ENCODE measurements around the gene MUC22.

Gene MUC22

GRCh38 chr6:31058128-31058894 is 48.0 kb downstream of the MUC22 start:
- Histone ChIP-seq H3K4me3 (ENCODE audit: low read length in 2 of 2) (no peak overlapping the region), H3K4me1 (ENCODE audit: control insufficient read depth in 2 of 2, insufficient read depth in 1 of 2, low read depth in 1 of 2, low read length in 2 of 2) (peaks cover 0 to 16% of the 10 kb centered on the region in 2 donors)
- no CpG with 5 or more reads among the region's 10 CpGs for WGBS, 2 donors (ENCODE audit: extremely low coverage in 2 of 2, insufficient read length in 2 of 2, insufficient replicate concordance in 1 of 2)

GRCh38 chr6:31060145-31060544 is 49.9 kb downstream of the MUC22 start:
- H3K23ac ChIP-seq (ENCODE audit: low read depth, low read length, poor library complexity), result no peak overlapping the region
- no peak overlapping the region for H4K8ac ChIP-seq (ENCODE audit: low read depth, low read length)
- H3K9ac ChIP-seq (ENCODE audit: low read depth, low read length, poor library complexity), result no peak overlapping the region
- no peak overlapping the region for H3K4me2 ChIP-seq (ENCODE audit: insufficient read depth, low read length, poor library complexity, severe bottlenecking)
- H2BK12ac ChIP-seq (ENCODE audit: low read length), result no peak overlapping the region
- no peak overlapping the region for H4K91ac ChIP-seq (ENCODE audit: low read depth, low read length, poor library complexity)
- no peaks in the 10 kb centered on the region for H3K79me1 ChIP-seq (ENCODE audit: low read depth, low read length)
- H3K4me1 ChIP-seq (ENCODE audit: control insufficient read depth in 2 of 2, insufficient read depth in 1 of 2, low read depth in 1 of 2, low read length in 2 of 2), result peaks cover 0 to 13% of the 10 kb centered on the region in 2 donors
- no peak overlapping the region for H3K27ac ChIP-seq (replicated peaks; ENCODE audit: low read length)
- H2BK15ac ChIP-seq (ENCODE audit: low read length), result no peak overlapping the region
- no peak overlapping the region for H3K18ac ChIP-seq (ENCODE audit: low read length)
- no CpG with 5 or more reads among the region's 8 CpGs for WGBS, 2 donors (ENCODE audit: extremely low coverage in 2 of 2, insufficient read length in 2 of 2, insufficient replicate concordance in 1 of 2)
- H2AK5ac ChIP-seq (ENCODE audit: low read depth, low read length), result peak overlapping the region; percentile 4
- H3K4me3 ChIP-seq (ENCODE audit: low read length in 2 of 2), result no peak overlapping the region
- DNase-seq (ENCODE audit: low spot score), result no peak
- no peak overlapping the region for H2AFZ ChIP-seq (ENCODE audit: low read length)
- H2BK120ac ChIP-seq (ENCODE audit: low read depth, low read length), result no peak overlapping the region
- no peaks in the 10 kb centered on the region for H3K9me3 ChIP-seq (replicated peaks in 1 of 2; ENCODE audit: control insufficient read depth in 2 of 2, insufficient read depth in 1 of 2, low read depth in 1 of 2, low read length in 2 of 2)
- H3K4ac ChIP-seq (ENCODE audit: low read length), result no peak overlapping the region
- no peaks in the 10 kb centered on the region for H3K36me3 ChIP-seq (replicated peaks in 1 of 2; ENCODE audit: control insufficient read depth in 2 of 2, insufficient read depth in 2 of 2, low read length in 2 of 2)
- no peak overlapping the region for H3K14ac ChIP-seq (ENCODE audit: low read length)
- no peaks in the 10 kb centered on the region for H3K27me3 ChIP-seq (ENCODE audit: control insufficient read depth in 3 of 3, insufficient read depth in 3 of 3, low read depth in 1 of 3, low read length in 3 of 3)
- H2BK5ac ChIP-seq (ENCODE audit: low read length), result no peak overlapping the region

More at GRCh38 chr6:31058128-31058894, 48.0 kb downstream of the MUC22 start:
- H3K79me1 ChIP-seq (ENCODE audit: low read depth, low read length), result no peaks in the 10 kb centered on the region
- H2BK5ac ChIP-seq (ENCODE audit: low read length), result no peak overlapping the region
- no peak overlapping the region for H3K18ac ChIP-seq (ENCODE audit: low read length)
- no peak overlapping the region for H3K14ac ChIP-seq (ENCODE audit: low read length)
- peak overlapping the region; percentile 48 for H2AFZ ChIP-seq (ENCODE audit: low read length)
- H3K4ac ChIP-seq (ENCODE audit: low read length), result no peak overlapping the region
- no peak overlapping the region for H4K91ac ChIP-seq (ENCODE audit: low read depth, low read length, poor library complexity)
- no peak overlapping the region for H4K8ac ChIP-seq (ENCODE audit: low read depth, low read length)
- peak overlapping the region; percentile 88 for H3K27ac ChIP-seq (replicated peaks; ENCODE audit: low read length)
- H3K4me2 ChIP-seq (ENCODE audit: insufficient read depth, low read length, poor library complexity, severe bottlenecking), result no peak overlapping the region
- H3K9ac ChIP-seq (ENCODE audit: low read depth, low read length, poor library complexity), result no peak overlapping the region
- H2BK15ac ChIP-seq (ENCODE audit: low read length), result no peak overlapping the region
- H3K36me3 ChIP-seq (replicated peaks in 1 of 2; ENCODE audit: control insufficient read depth in 2 of 2, insufficient read depth in 2 of 2, low read length in 2 of 2), result no peaks in the 10 kb centered on the region
- DNase-seq (ENCODE audit: low spot score), result peak; percentile 59
- peaks cover 0 to 6% (median 0%) of the 10 kb centered on the region in 3 experiments for H3K27me3 ChIP-seq (ENCODE audit: control insufficient read depth in 3 of 3, insufficient read depth in 3 of 3, low read depth in 1 of 3, low read length in 3 of 3)
- no peaks in the 10 kb centered on the region for H3K9me3 ChIP-seq (replicated peaks in 1 of 2; ENCODE audit: control insufficient read depth in 2 of 2, insufficient read depth in 1 of 2, low read depth in 1 of 2, low read length in 2 of 2)
- no peak overlapping the region for H2AK5ac ChIP-seq (ENCODE audit: low read depth, low read length)
- no peak overlapping the region for H3K23ac ChIP-seq (ENCODE audit: low read depth, low read length, poor library complexity)
- H2BK12ac ChIP-seq (ENCODE audit: low read length), result no peak overlapping the region
- no peak overlapping the region for H2BK120ac ChIP-seq (ENCODE audit: low read depth, low read length)

GRCh38 chr6:31063906-31064435 is 53.7 kb downstream of the MUC22 start:
- H3K27me3 ChIP-seq (ENCODE audit: control insufficient read depth in 3 of 3, insufficient read depth in 3 of 3, low read depth in 1 of 3, low read length in 3 of 3), result no peaks in the 10 kb centered on the region
- H3K4me2 ChIP-seq (ENCODE audit: insufficient read depth, low read length, poor library complexity, severe bottlenecking), result no peak overlapping the region
- no peak overlapping the region for H4K91ac ChIP-seq (ENCODE audit: low read depth, low read length, poor library complexity)
- no peak overlapping the region for H3K23ac ChIP-seq (ENCODE audit: low read depth, low read length, poor library complexity)
- H3K4ac ChIP-seq (ENCODE audit: low read length), result no peak overlapping the region
- H3K36me3 ChIP-seq (replicated peaks in 1 of 2; ENCODE audit: control insufficient read depth in 2 of 2, insufficient read depth in 2 of 2, low read length in 2 of 2), result no peaks in the 10 kb centered on the region
- no peak overlapping the region for H3K9ac ChIP-seq (ENCODE audit: low read depth, low read length, poor library complexity)
- H3K18ac ChIP-seq (ENCODE audit: low read length), result no peak overlapping the region
- no CpG with 5 or more reads among the region's 7 CpGs for WGBS, 2 donors (ENCODE audit: extremely low coverage in 2 of 2, insufficient read length in 2 of 2, insufficient replicate concordance in 1 of 2)
- H3K4me1 ChIP-seq (ENCODE audit: control insufficient read depth in 2 of 2, insufficient read depth in 1 of 2, low read depth in 1 of 2, low read length in 2 of 2), result peaks cover 2 to 5% of the 10 kb centered on the region in 2 donors
- no peak overlapping the region for H2BK120ac ChIP-seq (ENCODE audit: low read depth, low read length)
- H4K8ac ChIP-seq (ENCODE audit: low read depth, low read length), result no peak overlapping the region
- no peak overlapping the region for H2BK5ac ChIP-seq (ENCODE audit: low read length)
- H3K14ac ChIP-seq (ENCODE audit: low read length), result no peak overlapping the region
- H2AK5ac ChIP-seq (ENCODE audit: low read depth, low read length), result no peak overlapping the region
- no peak overlapping the region for H2BK12ac ChIP-seq (ENCODE audit: low read length)
- H3K27ac ChIP-seq (replicated peaks; ENCODE audit: low read length), result no peak overlapping the region
- H3K79me1 ChIP-seq (ENCODE audit: low read depth, low read length), result no peaks in the 10 kb centered on the region
- H3K9me3 ChIP-seq (replicated peaks in 1 of 2; ENCODE audit: control insufficient read depth in 2 of 2, insufficient read depth in 1 of 2, low read depth in 1 of 2, low read length in 2 of 2), result no peaks in the 10 kb centered on the region
- no peak overlapping the region for H2BK15ac ChIP-seq (ENCODE audit: low read length)
- DNase-seq (ENCODE audit: low spot score), result no peak
- no peak overlapping the region for H2AFZ ChIP-seq (ENCODE audit: low read length)
- H3K4me3 ChIP-seq (ENCODE audit: low read length in 2 of 2), result no peak overlapping the region

DNA sequence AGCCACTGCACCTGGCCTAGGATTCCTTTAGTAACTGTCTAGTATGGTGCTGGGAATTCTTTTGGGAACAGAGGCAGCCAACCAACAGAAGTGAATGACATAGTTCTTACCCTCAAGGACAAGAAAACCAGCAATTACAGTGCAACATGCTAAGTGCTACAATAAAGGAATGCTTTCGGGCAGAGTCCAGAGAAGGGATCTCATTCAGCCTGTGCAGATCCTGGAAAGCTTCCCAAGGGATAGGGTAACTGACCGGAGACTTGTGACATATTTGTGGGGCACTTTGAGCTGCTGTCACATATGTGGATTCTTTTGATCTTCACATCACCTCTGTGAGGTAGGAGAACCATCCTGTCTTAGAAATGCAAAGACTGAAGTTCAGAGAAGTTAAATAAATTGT is 55.3 kb downstream of the MUC22 start:
- Histone ChIP-seq H2AK5ac (ENCODE audit: low read depth, low read length) (no peak overlapping the region), H4K8ac (ENCODE audit: low read depth, low read length) (no peak overlapping the region), H2BK5ac (ENCODE audit: low read length) (no peak overlapping the region), H2BK15ac (ENCODE audit: low read length) (no peak overlapping the region), H3K14ac (ENCODE audit: low read length) (no peak overlapping the region), H3K27me3 (ENCODE audit: control insufficient read depth in 3 of 3, insufficient read depth in 3 of 3, low read depth in 1 of 3, low read length in 3 of 3) (no peaks in the 10 kb centered on the region), H3K4me1 (ENCODE audit: control insufficient read depth in 2 of 2, insufficient read depth in 1 of 2, low read depth in 1 of 2, low read length in 2 of 2) (peaks cover 3 to 15% of the 10 kb centered on the region in 2 donors), H3K79me1 (ENCODE audit: low read depth, low read length) (no peaks in the 10 kb centered on the region), H3K36me3 (replicated peaks in 1 of 2; ENCODE audit: control insufficient read depth in 2 of 2, insufficient read depth in 2 of 2, low read length in 2 of 2) (no peaks in the 10 kb centered on the region), H4K91ac (ENCODE audit: low read depth, low read length, poor library complexity) (no peak overlapping the region), H3K23ac (ENCODE audit: low read depth, low read length, poor library complexity) (no peak overlapping the region), H3K18ac (ENCODE audit: low read length) (no peak overlapping the region), H3K27ac (replicated peaks; ENCODE audit: low read length) (no peak overlapping the region), H2AFZ (ENCODE audit: low read length) (no peak overlapping the region), H2BK120ac (ENCODE audit: low read depth, low read length) (no peak overlapping the region), H2BK12ac (ENCODE audit: low read length) (no peak overlapping the region), H3K9me3 (replicated peaks in 1 of 2; ENCODE audit: control insufficient read depth in 2 of 2, insufficient read depth in 1 of 2, low read depth in 1 of 2, low read length in 2 of 2) (no peaks in the 10 kb centered on the region), H3K9ac (ENCODE audit: low read depth, low read length, poor library complexity) (no peak overlapping the region), H3K4me3 (ENCODE audit: low read length in 2 of 2) (no peak overlapping the region), H3K4me2 (ENCODE audit: insufficient read depth, low read length, poor library complexity, severe bottlenecking) (no peak overlapping the region), H3K4ac (ENCODE audit: low read length) (no peak overlapping the region)
- DNase-seq (ENCODE audit: low spot score), result no peak
- no CpG with 5 or more reads among the region's 2 CpGs for WGBS, 2 donors (ENCODE audit: extremely low coverage in 2 of 2, insufficient read length in 2 of 2, insufficient replicate concordance in 1 of 2)
